HepG2 (cell line): Measurements from ENCODE around the gene CACNG7. TPM values are rescaled to one million over a fixed set of nuclear protein-coding genes. Genes with fewer than 3 reads are reported as not detected.

Experiments
- EHMT2 ChIP-seq: fragments of 200-600 bp; sonication (generic); IDR thresholded peaks from 2 replicates; pipeline ENCODE4 v1.7.0; 2017; ENCODE audit warnings: antibody characterized with exemption, low read depth, low read length, borderline replicate concordance
- HDAC2 ChIP-seq: sonication (generic); formaldehyde crosslinking; IDR thresholded peaks from 2 replicates; pipeline ENCODE4 v1.4.0; 2020; ENCODE audit warnings: missing genetic modification reagents
- HMGXB3 ChIP-seq: sonication (generic); formaldehyde crosslinking; IDR thresholded peaks from 2 replicates; pipeline ENCODE4 v1.4.0; 2020; ENCODE audit warnings: missing genetic modification reagents, borderline replicate concordance
- ISL2 ChIP-seq: sonication (generic); formaldehyde crosslinking; IDR thresholded peaks from 2 replicates; pipeline ENCODE4 v1.5.0; 2020; ENCODE audit warnings: missing genetic modification reagents
- KLF6 ChIP-seq: IDR thresholded peaks from 2 replicates; pipeline ENCODE4 v1.8.0; 2016; ENCODE audit warnings: missing biosample characterization, missing genetic modification reagents
- NFKBIZ ChIP-seq: IDR thresholded peaks from 2 replicates; pipeline ENCODE4 v1.6.1; 2018; ENCODE audit warnings: missing genetic modification reagents, missing compliant biosample characterization
- NKX3-1 ChIP-seq: sonication (generic); formaldehyde crosslinking; IDR thresholded peaks from 2 replicates; pipeline ENCODE4 v1.5.0; 2020; ENCODE audit warnings: missing genetic modification reagents
- SAP130 ChIP-seq: IDR thresholded peaks from 2 replicates; pipeline ENCODE4 v1.6.1; 2016; ENCODE audit warnings: low read depth
- SOX5 ChIP-seq: IDR thresholded peaks from 2 replicates; pipeline ENCODE4 v1.6.1; 2016; ENCODE audit warnings: borderline replicate concordance
- ZNF503 ChIP-seq: sonication (generic); formaldehyde crosslinking; IDR thresholded peaks from 2 replicates; pipeline ENCODE4 v1.4.0; 2020; ENCODE audit warnings: missing genetic modification reagents
- ZNF558 ChIP-seq: sonication (generic); formaldehyde crosslinking; IDR thresholded peaks from 2 replicates; pipeline ENCODE4 v1.9.0; 2022; ENCODE audit warnings: mild to moderate bottlenecking, missing genetic modification reagents, borderline replicate concordance
- ZSCAN9 ChIP-seq: IDR thresholded peaks from 2 replicates; pipeline ENCODE4 v1.6.1; 2016; ENCODE audit warnings: borderline replicate concordance
- polyA plus RNA-seq, 8 experiments: library from polyadenylated mRNA; depleted of rRNA in 3 of 8; stranded (reverse) in 7 of 8; unstranded in 1 of 8; fragments of >200 nt; fragmentation: Illumina TruSeq in 4 of 8; extraction: Trizol in 4 of 8; gene quantifications; 2 replicates each; pipeline versions ENCODE4 v1.2.1 to v1.2.3, GENCODE V29; 2011 to 2016; ENCODE audit warnings: low read depth in 4 of 8, missing spikeins in 1 of 8, mixed read lengths in 1 of 8; ENCODE audit not compliant: insufficient read depth in 1 of 8
- total RNA-seq, 5 experiments: library from RNA; depleted of rRNA; stranded (reverse); fragments of >200 nt; fragmentation: Illumina TruSeq; extraction: Trizol; gene quantifications; 2 replicates each; pipeline ENCODE4 v1.2.3, GENCODE V29; 2016; ENCODE audit warnings: low read depth in 1 of 5
- TF ChIP-seq, protein P1 (sequence below): sonication (generic); formaldehyde crosslinking; IDR thresholded peaks from 2 replicates; pipeline ENCODE4 v1.4.0; 2020; ENCODE audit warnings: mild to moderate bottlenecking, missing genetic modification reagents

The CACNG7 gene
- total and polyA plus RNA-seq, 2 of the 13 experiments (the other 11 are each of a cell fraction or from before 2014, with no cell fraction given): not detected

DNA sequence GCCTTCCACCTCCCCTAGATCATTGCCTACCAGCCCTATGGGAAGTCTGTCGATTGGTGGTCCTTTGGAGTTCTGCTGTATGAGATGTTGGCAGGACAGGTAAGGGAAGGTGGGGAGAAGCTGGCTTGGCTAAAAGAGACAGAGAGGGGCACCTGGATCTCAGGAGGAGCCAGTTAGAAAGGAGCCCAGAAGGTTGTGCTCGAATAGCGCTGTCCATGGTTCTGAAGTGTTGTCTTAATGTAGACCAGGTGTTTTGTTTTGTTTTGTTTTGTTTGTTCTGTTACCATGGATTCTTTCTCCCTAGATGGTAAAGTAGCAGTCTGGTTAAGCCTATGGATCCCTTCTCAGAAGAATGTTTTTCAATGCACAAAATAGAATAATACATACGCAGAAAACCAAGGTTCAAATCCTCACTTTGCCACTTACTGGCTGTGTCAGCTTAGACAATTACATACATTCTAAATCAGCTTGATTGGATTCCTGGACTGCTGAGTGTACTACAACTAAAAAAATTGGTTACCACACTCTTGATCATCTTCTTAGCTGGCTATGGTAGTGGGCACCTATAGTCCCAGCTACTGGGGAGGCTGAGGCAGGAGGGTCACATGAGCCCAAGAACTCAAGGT is 5.9 kb upstream of the CACNG7 start (continued):
- TF ChIP-seq, protein P1, sequence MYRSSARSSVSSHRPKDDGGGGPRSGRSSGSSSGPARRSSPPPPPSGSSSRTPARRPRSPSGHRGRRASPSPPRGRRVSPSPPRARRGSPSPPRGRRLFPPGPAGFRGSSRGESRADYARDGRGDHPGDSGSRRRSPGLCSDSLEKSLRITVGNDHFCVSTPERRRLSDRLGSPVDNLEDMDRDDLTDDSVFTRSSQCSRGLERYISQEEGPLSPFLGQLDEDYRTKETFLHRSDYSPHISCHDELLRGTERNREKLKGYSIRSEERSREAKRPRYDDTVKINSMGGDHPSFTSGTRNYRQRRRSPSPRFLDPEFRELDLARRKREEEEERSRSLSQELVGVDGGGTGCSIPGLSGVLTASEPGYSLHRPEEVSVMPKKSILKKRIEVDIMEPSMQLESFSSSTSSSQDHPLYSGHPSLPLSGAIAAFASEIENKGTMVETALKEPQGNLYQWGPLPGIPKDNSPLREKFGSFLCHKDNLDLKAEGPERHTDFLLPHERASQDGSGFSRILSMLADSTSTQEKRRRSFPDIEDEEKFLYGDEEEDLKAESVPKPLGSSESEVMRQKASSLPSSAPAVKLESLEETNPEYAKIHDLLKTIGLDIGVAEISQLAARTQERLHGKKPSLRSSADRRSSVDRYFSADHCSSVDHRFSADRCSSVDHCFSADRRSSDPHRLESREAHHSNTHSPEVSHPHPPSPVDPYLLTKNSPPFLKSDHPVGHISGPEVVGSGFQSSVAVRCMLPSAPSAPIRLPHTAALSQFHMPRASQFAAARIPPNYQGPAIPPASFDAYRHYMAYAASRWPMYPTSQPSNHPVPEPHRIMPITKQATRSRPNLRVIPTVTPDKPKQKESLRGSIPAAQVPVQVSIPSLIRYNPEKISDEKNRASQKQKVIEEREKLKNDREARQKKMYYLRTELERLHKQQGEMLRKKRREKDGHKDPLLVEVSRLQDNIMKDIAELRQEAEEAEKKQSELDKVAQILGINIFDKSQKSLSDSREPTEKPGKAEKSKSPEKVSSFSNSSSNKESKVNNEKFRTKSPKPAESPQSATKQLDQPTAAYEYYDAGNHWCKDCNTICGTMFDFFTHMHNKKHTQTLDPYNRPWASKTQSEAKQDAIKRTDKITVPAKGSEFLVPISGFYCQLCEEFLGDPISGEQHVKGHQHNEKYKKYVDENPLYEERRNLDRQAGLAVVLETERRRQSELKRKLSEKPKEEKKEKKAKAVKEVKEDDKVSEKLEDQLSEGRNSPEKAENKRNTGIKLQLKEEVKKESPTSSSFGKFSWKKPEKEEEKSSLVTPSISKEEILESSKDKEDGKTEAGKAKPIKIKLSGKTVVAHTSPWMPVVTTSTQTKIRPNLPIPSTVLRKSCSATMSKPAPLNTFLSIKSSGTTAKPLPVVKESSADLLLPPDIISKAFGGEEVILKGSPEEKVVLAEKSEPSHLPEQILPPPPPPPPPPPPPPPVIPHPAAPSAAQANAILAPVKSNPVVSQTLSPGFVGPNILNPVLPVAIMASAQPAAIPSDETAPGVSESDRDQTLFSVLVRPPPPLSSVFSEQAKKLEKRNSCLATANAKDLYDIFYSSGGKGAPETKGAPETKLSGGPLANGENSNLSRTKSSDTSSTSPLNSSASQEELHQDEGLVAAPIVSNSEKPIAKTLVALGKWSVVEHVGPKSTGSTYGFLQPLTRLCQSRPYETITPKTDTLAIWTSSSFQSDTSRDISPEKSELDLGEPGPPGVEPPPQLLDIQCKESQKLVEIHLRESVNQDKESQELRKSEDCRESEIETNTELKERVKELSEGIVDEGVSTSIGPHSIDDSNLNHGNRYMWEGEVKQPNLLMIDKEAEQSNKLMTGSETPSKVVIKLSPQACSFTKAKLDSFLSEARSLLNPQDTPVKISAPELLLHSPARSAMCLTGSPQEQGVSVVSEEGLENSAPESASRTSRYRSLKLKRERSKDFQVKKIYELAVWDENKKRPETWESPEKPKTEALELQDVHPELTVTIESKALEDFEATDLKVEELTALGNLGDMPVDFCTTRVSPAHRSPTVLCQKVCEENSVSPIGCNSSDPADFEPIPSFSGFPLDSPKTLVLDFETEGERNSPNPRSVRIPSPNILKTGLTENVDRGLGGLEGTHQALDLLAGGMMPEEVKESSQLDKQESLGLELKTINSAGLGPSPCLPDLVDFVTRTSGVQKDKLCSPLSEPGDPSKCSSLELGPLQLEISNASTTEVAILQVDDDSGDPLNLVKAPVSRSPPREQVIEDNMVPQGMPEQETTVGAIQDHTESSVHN (CRISPR knock-in tag): no peak
- peak; percentile 42; the same call in 1 of the 2 replicates for TF ChIP-seq SOX5 (CRISPR knock-in tag)
- TF ChIP-seq ZNF558: peak; percentile 49; the same call in 1 of the 2 replicates
- 0 out of 2 replicates have a peak, but pooled peaks have one; percentile 78 for TF ChIP-seq ZSCAN9
- TF ChIP-seq NFKBIZ (CRISPR knock-in tag): 0 out of 2 replicates have a peak, but pooled peaks have one; percentile 32
- peak; percentile 63; the same call in 1 of the 2 replicates for TF ChIP-seq NKX3-1 (CRISPR knock-in tag)
- peak; percentile 61 for TF ChIP-seq SAP130 (CRISPR knock-in tag)
- 0 out of 2 replicates have a peak, but pooled peaks have one; percentile 48 for TF ChIP-seq HMGXB3 (CRISPR knock-in tag)
- TF ChIP-seq ZNF503 (CRISPR knock-in tag): no peak
- TF ChIP-seq HDAC2 (CRISPR knock-in tag): 0 out of 2 replicates have a peak, but pooled peaks have one; percentile 19
- TF ChIP-seq EHMT2: peak; percentile 97
- 0 out of 2 replicates have a peak, but pooled peaks have one; percentile 29 for TF ChIP-seq ISL2 (CRISPR knock-in tag)
- peak; percentile 86 for TF ChIP-seq KLF6
